HL-60 (cell line): ENCODE results near the gene TUBGCP5.

Experiments
- DNase-seq, 2 experiments: peaks; one replicate each; pipeline ENCODE4 v3.0.0-alpha.2; 2010 to 2020; ENCODE audit warnings: low read depth in 1 of 2, low spot score in 1 of 2
- H3K27ac ChIP-seq: fragments of 250-450 bp; sonication (Bioruptor Pico); replicated peaks from 2 replicates; pipeline ENCODE4 v1.5.1; 2020; ENCODE audit warnings: mild to moderate bottlenecking, moderate library complexity
- H3K27me3 ChIP-seq: fragments of 250-450 bp; sonication (Bioruptor Pico); 2 replicates; pipeline ENCODE4 v1.5.1; 2021; ENCODE audit warnings: mild to moderate bottlenecking, moderate library complexity; ENCODE audit not compliant: insufficient read depth, poor library complexity, severe bottlenecking
- H3K4me3 ChIP-seq: replicated peaks from 2 replicates; pipeline ENCODE4 v1.5.1; 2011; ENCODE audit warnings: mild to moderate bottlenecking, control low read depth, low read length; ENCODE audit not compliant: insufficient read depth
- CTCF ChIP-seq: IDR thresholded peaks from one replicate; pipeline ENCODE4 v1.5.1; 2011; ENCODE audit warnings: low read length, control low read depth, inconsistent platforms; ENCODE audit not compliant: insufficient read depth
- GABPA ChIP-seq: IDR thresholded peaks from 2 replicates; pipeline ENCODE4 v1.6.1; 2012; ENCODE audit warnings: low read depth
- POLR2AphosphoS5 ChIP-seq: IDR thresholded peaks from 2 replicates; pipeline ENCODE4 v1.6.1; 2012; ENCODE audit warnings: low read depth
- REST ChIP-seq: IDR thresholded peaks from 2 replicates; pipeline ENCODE4 v1.6.1; 2012; ENCODE audit warnings: low read depth; ENCODE audit not compliant: insufficient replicate concordance
- SPI1 ChIP-seq: IDR thresholded peaks from 2 replicates; pipeline ENCODE4 v1.6.1; 2012; ENCODE audit warnings: low read depth, mild to moderate bottlenecking, borderline replicate concordance

TUBGCP5 gene

GRCh38 chr15:22966321-22967083 lies 72.9 kb downstream of the TUBGCP5 start:
- no peak overlapping the region for H3K4me3 ChIP-seq
- TF ChIP-seq GABPA (no peak), SPI1 (no peak), REST (no peak), CTCF (no peak), POLR2AphosphoS5 (no peak)

GRCh38 chr15:22963641-22964040 lies 75.7 kb downstream of the TUBGCP5 start:
- Histone ChIP-seq H3K4me3 (no peak overlapping the region), H3K27ac (no peak overlapping the region), H3K27me3 (no peaks in the 10 kb centered on the region)
- TF ChIP-seq REST (no peak), POLR2AphosphoS5 (no peak), CTCF (no peak), SPI1 (no peak), GABPA (no peak)
- DNase-seq: no peak

More at GRCh38 chr15:22966321-22967083, 72.9 kb downstream of the TUBGCP5 start:
- Histone ChIP-seq H3K27ac (no peak overlapping the region), H3K27me3 (no peaks in the 10 kb centered on the region)
- DNase-seq: no peak

GRCh38 chr15:22962611-22963010 lies 76.8 kb downstream of the TUBGCP5 start:
- TF ChIP-seq SPI1 (no peak), GABPA (no peak), REST (no peak), CTCF (no peak), POLR2AphosphoS5 (no peak)
- no peaks in the 10 kb centered on the region for H3K27me3 ChIP-seq
- DNase-seq: no peak
- no peak overlapping the region for H3K27ac ChIP-seq
- H3K4me3 ChIP-seq: no peak overlapping the region
